Omental fat pad (tissue), 4 donors: ENCODE measurements around the gene CDK5RAP2. TPM values are rescaled to one million over a fixed set of nuclear protein-coding genes. Genes with fewer than 3 reads are reported as not detected.
A peak's percentile ranks its signal among the peaks of the same experiment; 100 is the strongest.

Experiments
- ATAC-seq: fragments of 150-250 bp; one replicate; pipeline ENCODE4 v1.9.1; 2016; ENCODE audit warnings: mild to moderate bottlenecking, moderate library complexity; ENCODE audit not compliant: low FRiP score
- DNase-seq: peaks from one replicate; pipeline ENCODE4 v3.0.0-alpha.2; 2019; ENCODE audit warnings: low spot score
- CTCF ChIP-seq, 3 donors: fragments of 450-650 bp; IDR thresholded peaks; one replicate each; pipeline ENCODE4 v1.5.1; 2016 to 2017; ENCODE audit warnings: antibody characterized with exemption in 3 of 3, mild to moderate bottlenecking in 3 of 3, moderate library complexity in 2 of 3
- total RNA-seq, 4 donors: library from RNA; depleted of rRNA; stranded (reverse); fragments of >200 nt; gene quantifications; one replicate each; pipeline ENCODE4 v1.1.0, GENCODE V29; 2016

The CDK5RAP2 gene
- total RNA-seq, 4 donors from 2014 or later: 32.8 to 47.6 (median 39.4) TPM

- ATAC-seq (no peak), DNase-seq (no peak)
- TF ChIP-seq CTCF (IDR thresholded peaks at IDR 0.05): no peak
Observed at GRCh38 chr9:120386390-120387131, 193.4 kb downstream of the CDK5RAP2 start.

GRCh38 chr9:120385606-120386389 is 194.2 kb downstream of the CDK5RAP2 start:
- no peak for DNase-seq

GRCh38 chr9:120384925-120385272 is 195.1 kb downstream of the CDK5RAP2 start:
- DNase-seq (no peak), ATAC-seq (no peak)
- no peak for TF ChIP-seq CTCF (IDR thresholded peaks at IDR 0.05)

More at GRCh38 chr9:120385606-120386389, 194.2 kb downstream of the CDK5RAP2 start:
- no peak for TF ChIP-seq CTCF (IDR thresholded peaks at IDR 0.05)
- no peak for ATAC-seq

GRCh38 chr9:120383999-120384924 is 195.7 kb downstream of the CDK5RAP2 start:
- ATAC-seq (peak; percentile 29), DNase-seq (no peak)
- TF ChIP-seq CTCF (IDR thresholded peaks at IDR 0.05): no peak

GRCh38 chr9:120383611-120383998 is 196.4 kb downstream of the CDK5RAP2 start:
- no peak for ATAC-seq
- TF ChIP-seq CTCF (IDR thresholded peaks at IDR 0.05): no peak
- DNase-seq: no peak

GRCh38 chr9:120382453-120382852 is 197.5 kb downstream of the CDK5RAP2 start:
- DNase-seq: no peak
- ATAC-seq: no peak
- no peak for TF ChIP-seq CTCF (IDR thresholded peaks at IDR 0.05)
